ENCODE results near the gene INKA1. TPM values are rescaled to one million over a fixed set of nuclear protein-coding genes. Genes with fewer than 3 reads are reported as not detected.
"Not testable (repeated sequence)": the region's sequence is repeated elsewhere in the genome, so short reads cannot be mapped to it uniquely, and the experiment has no call there.

INKA1 gene
- total RNA-seq, 1 donor = 4.4 TPM

GRCh38 chr3:49779358-49780079 lies 23.5 kb upstream of the INKA1 start:
- TF ChIP-seq CTCF (IDR thresholded peaks at IDR 0.05; ENCODE audit: insufficient read depth, low read length) = no peak
- H3K4me3 ChIP-seq (ENCODE audit: low read depth, low read length) = no peak overlapping the region
- no peak for DNase-seq (ENCODE audit: low read depth)

- no peak for TF ChIP-seq CTCF (IDR thresholded peaks at IDR 0.05; ENCODE audit: insufficient read depth, low read length)
- no peak for DNase-seq (ENCODE audit: low read depth)
- H3K4me3 ChIP-seq (ENCODE audit: low read depth, low read length) = no peak overlapping the region
These were observed 22.7 kb upstream of the INKA1 start for GRCh38 chr3:49780080-49780974.

- not testable (repeated sequence) for DNase-seq (ENCODE audit: low read depth); H3K4me3 ChIP-seq (ENCODE audit: low read depth, low read length)
These were observed 22.1 kb upstream of the INKA1 start for GRCh38 chr3:49780975-49781365.

GRCh38 chr3:49781415-49782199 lies 21.5 kb upstream of the INKA1 start:
- H3K4me3 ChIP-seq (ENCODE audit: low read depth, low read length) = no peak overlapping the region
- no peak for DNase-seq (ENCODE audit: low read depth)
- no peak for TF ChIP-seq CTCF (IDR thresholded peaks at IDR 0.05; ENCODE audit: insufficient read depth, low read length)

GRCh38 chr3:49782277-49782676 lies 20.8 kb upstream of the INKA1 start:
- H3K4me3 ChIP-seq (ENCODE audit: low read depth, low read length); DNase-seq (ENCODE audit: low read depth): not testable (repeated sequence)

- DNase-seq (ENCODE audit: low read depth) = peak; percentile 34
- TF ChIP-seq CTCF (IDR thresholded peaks at IDR 0.05; ENCODE audit: insufficient read depth, low read length) = no peak
- peak overlapping the region; percentile 86 for H3K4me3 ChIP-seq (ENCODE audit: low read depth, low read length)
These were observed 17.3 kb upstream of the INKA1 start for GRCh38 chr3:49785565-49786356.
